Hematopoietic multipotent progenitor cell treated with erythropoietin and hydrocortisone succinate and interleukin-3 and kit ligand, for 15 days (in vitro differentiated cells): Measurements from ENCODE around the gene SLC2A13.
"Not testable (repeated sequence)": the region's sequence is repeated elsewhere in the genome, so short reads cannot be mapped to it uniquely, and the experiment has no call there.

Experiments
- DNase-seq: peaks from one replicate; pipeline ENCODE4 v3.0.0-alpha.2; 2015; ENCODE audit warnings: low spot score

SLC2A13 gene

DNA sequence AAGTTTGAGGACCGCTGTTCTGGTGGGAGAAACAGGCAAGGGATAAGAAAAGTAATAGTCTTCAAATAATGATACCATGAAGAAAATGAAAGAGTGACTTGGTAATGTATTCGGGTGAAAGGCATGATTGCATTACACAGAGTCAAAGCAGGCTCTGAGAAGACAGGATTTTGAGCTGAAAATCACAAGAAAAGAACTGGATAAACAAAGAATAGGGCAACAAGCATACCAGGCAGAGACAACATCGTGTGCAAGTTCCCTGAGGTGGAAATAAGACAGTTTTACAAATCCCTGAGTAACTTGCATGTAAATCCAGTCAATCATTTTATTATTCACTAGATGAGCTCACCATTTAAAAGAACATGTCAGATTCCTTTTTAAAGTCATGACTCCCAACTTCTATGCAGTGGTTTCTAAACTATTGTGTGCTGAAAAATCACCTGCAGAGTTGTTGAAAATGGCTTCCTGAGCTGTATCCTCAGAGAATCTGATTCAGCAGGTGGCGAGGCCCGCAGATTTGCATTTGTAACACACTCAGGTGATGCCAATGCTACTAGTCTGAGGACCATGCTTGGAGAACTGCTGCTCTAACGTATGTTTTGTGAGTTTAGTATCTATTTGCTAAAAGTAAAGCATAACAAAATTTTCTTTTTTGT is 353.3 kb downstream of the SLC2A13 start:
- no peak for DNase-seq

DNA sequence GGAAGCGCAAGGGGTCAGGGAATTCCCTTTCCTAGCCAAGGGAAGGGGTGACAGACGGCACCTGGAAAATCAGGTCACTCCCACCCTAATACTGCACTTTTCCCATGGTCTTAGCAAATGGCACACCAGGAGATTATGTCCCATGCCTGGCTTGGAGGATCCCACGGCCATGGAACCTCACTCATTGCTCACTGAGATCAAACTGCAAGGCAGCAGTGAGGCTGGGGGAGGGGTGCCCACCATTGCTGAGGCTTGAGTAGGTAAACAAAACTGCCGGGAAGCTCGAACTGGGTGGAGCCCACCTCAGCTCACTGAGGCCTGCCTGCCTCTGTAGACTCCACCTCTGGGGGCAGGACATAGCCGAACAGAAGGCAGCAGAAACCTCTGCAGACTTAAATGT is 359.7 kb downstream of the SLC2A13 start:
- DNase-seq: not testable (repeated sequence)

- DNase-seq: no peak
These were observed 362.2 kb downstream of the SLC2A13 start for GRCh38 chr12:39743655-39744054.

- DNase-seq: no peak
These were observed 369.5 kb downstream of the SLC2A13 start for GRCh38 chr12:39736406-39736805.

- no peak for DNase-seq
These were observed 382.1 kb downstream of the SLC2A13 start for GRCh38 chr12:39723831-39724230.

DNA sequence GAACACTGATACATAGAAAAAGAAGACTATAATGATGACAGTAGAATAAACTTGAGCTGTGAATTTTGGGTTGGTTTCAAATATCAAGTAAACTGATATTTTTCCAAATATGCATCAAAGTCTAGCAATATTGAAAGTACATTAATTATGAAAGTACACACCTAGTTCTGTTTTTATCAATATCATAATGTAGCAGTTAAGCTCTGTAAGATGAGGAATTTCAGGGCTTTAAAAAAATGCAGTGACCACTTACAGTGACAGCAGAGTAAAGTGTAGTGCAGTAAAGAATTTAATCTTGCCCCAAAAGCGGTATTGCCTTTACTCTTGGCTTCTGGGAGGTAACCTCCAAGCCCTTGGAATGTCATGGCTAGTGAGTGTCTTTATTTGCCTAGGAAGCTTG is 383.4 kb downstream of the SLC2A13 start:
- no peak for DNase-seq

- DNase-seq: no peak
These were observed 392.3 kb downstream of the SLC2A13 start for GRCh38 chr12:39713552-39713951.

DNA sequence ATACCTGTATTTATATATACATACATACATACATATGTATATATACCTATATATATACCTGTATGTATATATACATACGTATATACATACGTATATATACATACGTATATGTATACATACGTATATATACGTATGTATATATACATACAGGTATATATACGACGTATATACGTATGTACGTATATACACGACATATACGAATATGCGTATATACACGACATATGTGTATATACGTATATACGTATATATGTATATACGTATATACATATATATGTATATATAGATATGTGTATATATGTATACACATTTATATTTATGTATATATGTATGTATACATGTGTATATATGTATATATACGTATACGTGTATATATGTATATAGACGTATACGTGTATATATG is 393.5 kb downstream of the SLC2A13 start:
- no peak for DNase-seq
